Left ventricle myocardium superior (tissue), 1 donor: Measurements from ENCODE around the gene TSBP1. TPM values are rescaled to one million over a fixed set of nuclear protein-coding genes. Genes with fewer than 3 reads are reported as not detected.
"Not testable (repeated sequence)": the region's sequence is repeated elsewhere in the genome, so short reads cannot be mapped to it uniquely, and the experiment has no call there.

Source experiments
- ATAC-seq: fragments of 200-7000 bp; cut with Tn5 transposase; one replicate; pipeline ENCODE4 v1.9.1; 2020; ENCODE audit warnings: mild to moderate bottlenecking, moderate library complexity
- DNase-seq: peaks from one replicate; pipeline ENCODE4 v3.0.0-alpha.2; 2020
- intact Hi-C: fragments of 100-400 bp; cut with micrococcal nuclease; formaldehyde crosslinking; loops from one replicate; pipeline ENCODE4 v1.11.0; 2022
- total RNA-seq: library from RNA; stranded (reverse); fragmentation: NEBNext Ultra II Directional; extraction: Animal tissue kit (Norgen Biotek cat#: 25700); gene quantifications from one replicate; pipeline ENCODE4 v1.2.1, GENCODE V29; 2021
- donor health status: DM: no; HTN: yes; CAD: no; lungs with severe emphysema.

TSBP1 gene
- total RNA-seq, 1 donor from 2014 or later = not detected

DNA sequence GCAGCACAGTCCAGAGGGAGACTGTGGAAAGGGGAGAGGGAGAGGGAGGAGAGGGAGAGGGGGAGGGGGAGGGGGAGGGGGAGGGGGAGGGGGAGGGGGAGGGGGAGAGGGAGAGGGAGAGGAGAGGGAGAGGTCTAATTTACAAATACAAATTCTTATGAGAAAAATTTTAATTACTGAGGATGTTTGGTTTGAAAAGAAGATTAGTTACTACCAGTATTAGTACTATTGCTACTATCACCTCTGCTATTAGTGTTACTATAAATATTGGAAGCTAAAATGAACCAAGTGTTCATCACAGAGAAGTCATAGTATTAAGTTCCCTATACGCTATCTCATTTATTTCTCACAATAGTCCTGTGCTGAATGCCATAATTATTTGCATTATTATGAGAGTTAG, 14.3 kb upstream of the TSBP1 start:
- ATAC-seq (no peak), DNase-seq (no peak)
- intact Hi-C loops = no loop called here

DNA sequence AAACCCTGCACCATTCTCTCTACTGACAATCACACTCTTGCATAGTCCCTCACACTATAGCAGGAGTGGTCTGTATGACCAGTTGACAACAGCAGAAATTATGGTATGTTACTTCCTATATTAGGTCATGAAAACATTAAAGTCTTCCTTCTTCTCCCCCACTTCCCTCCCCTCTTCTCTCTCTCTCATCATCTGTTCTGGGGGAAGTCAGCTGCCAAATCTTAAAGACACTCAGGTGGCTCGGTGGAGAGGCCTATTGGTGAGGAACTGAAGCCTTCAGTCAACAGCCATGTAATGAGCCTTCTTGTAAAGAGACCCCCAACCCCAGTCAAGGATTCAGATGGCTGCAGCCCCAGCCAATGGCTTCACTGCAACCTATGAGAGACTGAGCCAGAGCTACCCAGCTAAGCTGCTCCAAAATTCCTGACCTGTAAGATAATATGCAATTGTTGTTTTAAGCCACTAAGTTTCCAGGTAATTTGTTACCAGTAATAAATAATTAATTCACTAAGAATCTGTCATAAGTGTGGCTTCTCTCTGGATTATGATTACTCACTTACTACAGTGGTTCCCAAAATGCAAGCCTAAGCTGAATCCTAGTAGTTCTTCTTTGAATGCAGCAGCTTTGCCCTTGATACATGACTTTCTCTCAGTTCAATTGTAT, 11.2 kb upstream of the TSBP1 start:
- intact Hi-C loops = no loop called here

DNA sequence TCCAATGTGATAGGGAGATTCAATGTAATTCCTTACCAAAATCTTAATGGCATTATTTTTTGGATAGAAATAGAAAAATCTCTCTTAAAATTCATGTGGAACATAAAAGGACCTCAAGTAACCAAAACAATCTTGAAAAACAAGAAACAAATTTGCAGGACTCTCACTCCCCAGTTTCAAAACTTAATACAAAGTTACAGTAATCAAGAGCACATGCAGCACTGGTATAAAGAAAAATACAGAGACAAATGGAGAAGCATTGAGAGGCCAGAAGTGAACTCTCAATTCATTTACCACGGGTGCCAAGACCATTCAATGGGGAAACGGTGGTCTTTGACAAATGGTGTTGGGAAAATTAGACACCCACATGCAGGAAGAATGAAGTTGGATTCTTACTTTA, 7.8 kb upstream of the TSBP1 start:
- intact Hi-C loops = no loop called here
- ATAC-seq (no peak), DNase-seq (no peak)

More for the DNA sequence above, 11.2 kb upstream of the TSBP1 start:
- no peak for ATAC-seq
- DNase-seq = no peak

DNA sequence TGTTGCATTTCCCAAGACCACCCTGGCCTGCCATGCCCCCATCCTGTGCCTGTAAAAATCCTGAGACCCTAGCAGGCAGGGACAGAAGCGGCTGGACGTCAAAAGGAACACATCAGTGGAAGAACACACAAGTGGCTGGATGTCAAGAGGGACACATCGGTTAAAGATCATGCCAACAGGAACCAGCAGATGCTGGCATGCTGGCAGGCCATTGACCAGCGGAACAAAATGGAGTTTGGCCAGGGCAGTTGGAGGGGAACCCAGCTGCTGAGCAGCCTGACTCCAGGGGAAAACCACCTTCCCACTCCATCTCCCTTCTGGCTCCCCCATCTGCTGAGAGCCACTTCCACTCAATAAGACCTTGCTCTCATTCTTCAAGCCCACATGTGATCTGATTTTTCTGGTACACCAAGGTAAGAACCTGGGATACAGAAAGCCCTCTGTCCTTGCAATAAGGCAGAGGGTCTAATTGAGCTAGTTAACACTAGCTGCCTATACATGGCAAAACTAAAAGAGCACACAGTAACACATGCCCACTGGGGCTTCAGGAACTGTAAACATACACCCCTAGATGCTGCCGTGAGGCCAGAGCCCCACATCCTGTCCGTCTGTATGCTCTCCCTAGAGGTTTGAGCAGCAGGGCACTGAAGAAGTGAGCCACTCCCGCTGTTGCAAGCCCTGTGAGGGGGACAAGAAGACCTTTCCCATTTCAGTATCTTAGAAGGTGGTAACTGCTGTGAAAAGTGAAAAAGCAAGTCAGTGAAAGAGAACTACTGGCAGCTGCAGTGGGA, 4.2 kb upstream of the TSBP1 start:
- DNase-seq = no peak
- no peak for ATAC-seq
- intact Hi-C loops = no loop called here

DNA sequence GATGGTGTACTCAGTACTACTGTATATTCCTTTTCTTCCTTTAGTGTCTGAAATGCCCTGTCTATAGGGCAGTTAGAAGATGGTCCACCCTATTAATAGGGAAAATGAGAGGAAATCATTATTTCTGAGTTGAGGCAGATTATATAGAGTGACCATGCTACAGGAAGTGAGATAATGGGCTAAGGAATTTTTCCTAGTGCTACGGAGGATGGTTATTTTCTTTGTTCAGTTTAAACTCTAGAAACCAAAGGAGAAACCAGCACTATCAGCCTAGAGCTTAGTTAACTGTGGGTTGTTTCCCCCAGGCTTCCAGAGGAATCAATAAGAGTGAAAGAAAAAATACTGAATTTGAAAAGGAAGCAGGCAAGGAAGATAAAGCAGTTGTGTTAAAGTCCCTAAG, 474 bp downstream of the TSBP1 start:
- no peak for ATAC-seq
- intact Hi-C loops = no loop called here
- no peak for DNase-seq

DNA sequence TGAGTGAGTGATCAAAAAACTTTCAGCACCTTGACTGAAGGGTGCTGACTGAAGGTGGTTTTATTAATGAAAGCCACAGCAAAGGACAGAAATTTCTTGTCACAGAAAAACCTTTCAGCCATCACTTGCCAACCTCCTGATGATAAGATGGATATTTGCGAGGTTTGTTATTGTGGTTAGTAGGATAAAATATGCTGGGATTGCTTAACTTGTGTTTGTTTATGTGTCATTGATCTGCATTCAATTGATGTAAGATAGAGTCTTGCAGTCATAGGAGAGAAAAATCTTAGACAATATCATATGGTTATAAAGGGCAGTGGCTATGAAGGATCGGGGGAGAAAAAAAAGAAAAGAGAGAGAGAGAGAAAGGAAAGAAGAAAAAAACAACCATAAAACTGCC, 1.2 kb downstream of the TSBP1 start:
- ATAC-seq = no peak
- DNase-seq = no peak
- intact Hi-C loops = no loop called here

DNA sequence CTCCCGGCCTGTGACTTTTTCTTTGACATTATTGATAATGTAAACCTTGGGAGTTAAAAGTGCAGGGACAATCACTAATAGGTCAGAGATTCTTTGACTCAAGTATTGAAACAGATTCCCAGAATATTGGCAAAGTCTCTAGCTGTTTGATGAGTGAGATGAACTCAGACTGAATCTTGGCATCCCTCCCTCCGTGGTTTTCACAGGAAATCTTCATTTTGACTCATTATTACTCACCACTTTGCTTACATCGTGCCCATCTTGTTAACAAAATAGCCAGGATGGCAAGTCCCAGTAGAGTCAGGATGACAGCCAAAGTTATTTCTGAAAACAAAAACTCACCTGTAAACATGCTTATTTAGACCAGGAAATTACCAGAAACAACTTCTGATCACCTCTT, 2.0 kb downstream of the TSBP1 start:
- intact Hi-C loops = no loop called here

DNA sequence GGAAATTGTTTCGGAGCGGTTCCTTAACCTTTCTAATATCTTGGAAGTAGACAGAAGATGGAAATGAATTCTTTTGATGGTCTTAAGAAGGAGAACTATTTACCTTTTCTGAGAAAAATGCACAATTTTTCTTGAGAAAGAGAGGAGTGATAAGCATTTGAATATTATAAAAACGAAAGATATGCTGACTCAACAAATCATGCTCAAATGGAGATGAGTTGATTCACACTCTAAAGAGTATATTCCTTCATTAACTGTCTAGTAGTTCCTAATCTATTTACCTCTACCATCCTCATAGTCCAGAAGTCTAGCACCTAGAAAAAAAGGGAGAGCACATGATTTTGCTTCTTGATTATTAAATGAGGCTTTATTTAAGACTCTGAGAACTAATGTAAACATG, 4.1 kb downstream of the TSBP1 start:
- intact Hi-C loops = no loop called here
- ATAC-seq (no peak), DNase-seq (no peak)

More for the DNA sequence above, 2.0 kb downstream of the TSBP1 start:
- DNase-seq = no peak
- ATAC-seq = no peak

DNA sequence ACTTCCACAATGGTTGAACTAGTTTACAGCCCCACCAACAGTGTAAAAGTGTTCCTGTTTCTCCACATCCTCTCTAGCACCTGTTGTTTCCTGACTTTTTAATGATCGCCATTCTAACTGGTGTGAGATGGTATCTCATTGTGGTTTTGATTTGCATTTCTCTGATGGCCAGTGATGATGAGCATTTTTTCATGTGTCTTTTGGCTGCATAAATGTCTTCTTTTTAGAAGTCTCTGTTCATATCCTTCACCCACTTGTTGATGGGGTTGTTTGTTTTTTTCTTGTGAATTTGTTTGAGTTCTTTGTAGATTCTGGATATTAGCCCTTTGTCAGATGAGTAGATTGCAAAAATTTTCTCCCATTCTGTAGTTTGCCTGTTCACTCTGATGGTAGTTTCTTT, 12.5 kb downstream of the TSBP1 start:
- DNase-seq, ATAC-seq, intact Hi-C loops: not testable (repeated sequence)

DNA sequence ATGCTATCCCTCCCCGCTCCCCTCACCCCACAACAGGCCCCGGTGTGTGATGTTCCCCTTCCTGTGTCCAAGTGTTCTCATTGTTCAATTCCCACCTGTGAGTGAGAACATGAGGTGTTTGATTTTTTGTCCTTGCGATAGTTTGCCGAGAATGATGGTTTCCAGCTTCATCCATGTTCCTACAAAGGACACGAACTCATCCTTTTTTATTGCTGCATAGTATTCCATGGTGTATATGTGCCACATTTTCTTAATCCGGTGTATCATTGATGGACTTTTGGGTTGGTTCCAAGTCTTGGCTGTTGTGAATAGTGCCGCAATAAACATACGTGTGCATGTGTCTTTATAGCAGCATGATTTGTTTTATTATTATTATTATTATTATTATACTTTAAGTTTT, 13.2 kb downstream of the TSBP1 start:
- ATAC-seq, DNase-seq, intact Hi-C loops: not testable (repeated sequence)

DNA sequence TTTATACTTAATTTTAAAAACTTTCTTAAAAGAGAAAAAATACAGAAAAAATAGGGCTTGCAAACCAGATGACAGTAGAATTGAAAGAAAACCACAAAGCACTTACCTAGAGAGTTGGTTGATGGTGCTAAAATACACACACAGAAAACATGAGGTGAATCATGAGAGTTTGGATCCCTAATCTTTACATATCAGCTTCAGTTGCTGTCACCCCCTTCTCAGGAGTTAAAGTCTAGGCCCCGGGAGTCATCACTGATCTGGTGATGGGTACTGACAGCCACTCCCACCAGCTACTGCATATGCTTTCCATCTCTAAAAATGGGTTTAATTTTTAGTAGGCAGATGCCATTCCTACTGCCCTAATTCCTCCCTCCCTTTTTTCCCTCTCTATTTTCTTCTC, 16.7 kb downstream of the TSBP1 start:
- no peak for DNase-seq
- ATAC-seq = no peak
- intact Hi-C loops = no loop called here

DNA sequence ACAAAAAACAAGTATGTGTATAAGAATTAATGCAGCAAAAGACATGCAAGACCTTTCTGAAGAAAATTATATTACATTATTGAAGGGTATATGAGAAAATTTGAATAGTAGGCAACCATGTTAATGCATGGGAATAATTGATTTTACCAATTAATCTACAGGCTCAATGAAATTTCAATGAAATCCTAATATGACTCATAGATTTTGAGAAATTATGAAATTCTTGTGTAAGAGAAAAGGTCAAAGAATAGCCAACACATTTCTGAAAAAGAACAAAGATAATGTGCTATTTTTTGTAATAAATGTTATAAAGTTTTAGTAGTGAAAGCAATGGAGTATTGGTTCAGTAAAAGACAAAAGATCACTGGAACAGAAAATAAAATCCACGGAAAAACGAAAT, 18.4 kb downstream of the TSBP1 start:
- intact Hi-C loops = no loop called here

DNA sequence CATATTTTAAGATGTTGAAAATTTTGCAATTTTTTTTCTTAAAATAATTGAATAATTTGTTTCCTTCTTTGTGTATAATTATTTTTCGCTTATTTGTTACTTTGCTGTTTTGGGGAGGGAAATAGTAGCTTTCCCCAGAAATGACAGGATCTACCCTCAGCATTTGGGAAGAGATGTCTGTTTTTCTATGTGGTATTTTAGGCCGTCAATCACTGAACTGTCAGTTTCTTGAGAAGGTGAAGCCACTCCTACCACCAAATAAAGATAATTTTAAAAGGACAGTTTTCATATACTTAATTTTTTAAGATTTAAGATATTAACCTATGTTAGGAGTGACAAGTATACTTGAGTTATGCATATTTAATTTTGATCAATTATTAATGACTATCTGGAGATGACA, 31.5 kb downstream of the TSBP1 start:
- DNase-seq (no peak), ATAC-seq (no peak)
- intact Hi-C loops = no loop called here

More for the DNA sequence above, 18.4 kb downstream of the TSBP1 start:
- no peak for ATAC-seq
- DNase-seq = no peak

DNA sequence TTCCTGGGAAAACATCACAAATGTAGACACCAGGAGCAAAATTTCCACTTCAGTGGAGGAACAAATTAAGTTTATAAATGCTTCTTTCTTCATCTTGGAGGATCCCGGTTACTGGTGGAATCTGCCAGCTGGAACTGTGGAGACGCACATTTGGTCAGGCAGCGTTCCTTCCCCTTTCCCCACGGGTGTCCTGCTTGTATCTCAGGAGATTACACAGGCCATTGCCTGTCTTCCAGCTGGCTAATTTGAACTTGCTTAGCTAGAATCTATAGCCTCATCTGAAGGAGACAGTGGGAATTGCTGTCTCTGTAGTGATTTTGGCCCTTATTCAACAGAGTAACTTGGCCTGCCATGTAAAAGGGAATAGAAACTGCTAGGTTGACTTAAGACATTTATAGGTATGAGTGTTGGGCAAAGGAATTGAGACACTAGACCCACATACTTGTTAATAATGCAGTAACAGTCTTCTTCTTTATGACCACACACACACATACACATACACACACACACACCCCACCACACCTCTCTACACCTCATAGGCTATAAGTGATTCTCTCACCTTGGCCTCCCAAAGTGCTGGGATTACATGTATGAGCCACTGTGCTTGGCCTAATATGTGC, 34.4 kb downstream of the TSBP1 start:
- intact Hi-C loops = no loop called here
- ATAC-seq (peak; percentile 52), DNase-seq (no peak)

DNA sequence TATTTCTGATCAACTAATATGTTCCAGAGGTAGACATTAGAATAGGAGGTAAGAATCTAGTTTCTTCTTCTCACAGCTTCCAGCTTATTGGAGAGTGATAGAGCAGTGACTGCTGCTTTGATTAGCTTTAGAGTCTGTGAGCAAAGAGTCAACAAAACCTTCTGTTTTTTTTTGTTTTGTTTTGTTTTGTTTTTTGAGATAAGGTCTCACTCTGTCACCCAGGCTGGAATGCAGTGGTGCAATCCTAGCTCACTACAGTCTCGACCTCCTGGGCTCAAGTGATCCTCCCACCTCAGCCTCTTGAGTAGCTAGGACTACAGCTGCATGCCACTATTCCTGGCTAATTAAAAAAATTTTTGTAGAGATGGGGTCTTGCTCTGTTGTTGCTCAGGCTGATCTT, 39.3 kb downstream of the TSBP1 start:
- intact Hi-C loops = no loop called here
- ATAC-seq = no peak
- DNase-seq = no peak

DNA sequence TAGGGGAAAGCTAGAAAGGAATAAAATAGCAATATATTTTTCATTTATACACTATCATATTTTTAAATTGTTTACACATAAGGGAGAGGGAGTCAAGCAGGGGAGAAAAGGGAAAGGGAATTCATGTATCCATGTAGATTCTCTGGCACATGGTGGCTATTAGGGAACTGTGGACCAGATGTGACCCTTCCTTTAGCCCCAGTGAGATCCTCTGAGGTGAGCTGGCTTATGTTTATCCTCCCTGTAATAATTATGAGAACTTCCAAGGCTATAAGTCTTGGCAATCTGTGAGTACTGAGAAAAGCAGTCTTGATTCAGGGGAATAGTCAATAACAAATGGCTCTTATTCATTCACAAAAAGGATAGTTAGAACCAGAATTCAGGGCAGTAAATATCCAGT, 42.6 kb downstream of the TSBP1 start:
- intact Hi-C loops = no loop called here
- ATAC-seq (no peak), DNase-seq (no peak)

DNA sequence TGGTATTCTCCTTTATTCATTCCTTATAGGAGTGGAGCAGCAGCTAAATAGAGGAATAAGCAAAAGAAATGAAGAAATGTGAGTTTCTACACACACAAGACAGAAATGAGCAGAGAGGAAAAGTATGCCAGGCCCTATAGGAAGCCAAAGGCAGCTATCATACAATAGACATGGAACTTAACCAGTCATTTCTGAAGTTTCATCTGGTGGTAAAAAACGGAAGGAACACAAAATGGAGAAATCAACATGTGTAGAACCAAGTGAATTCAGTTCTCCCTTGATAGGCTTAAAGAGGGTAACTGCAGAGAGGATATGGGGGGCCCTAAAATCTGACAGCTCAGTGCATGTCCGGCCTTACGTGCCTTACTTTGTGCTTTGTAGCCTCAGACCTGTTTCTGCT, 44.6 kb downstream of the TSBP1 start:
- no peak for DNase-seq
- ATAC-seq = no peak
- intact Hi-C loops = no loop called here

DNA sequence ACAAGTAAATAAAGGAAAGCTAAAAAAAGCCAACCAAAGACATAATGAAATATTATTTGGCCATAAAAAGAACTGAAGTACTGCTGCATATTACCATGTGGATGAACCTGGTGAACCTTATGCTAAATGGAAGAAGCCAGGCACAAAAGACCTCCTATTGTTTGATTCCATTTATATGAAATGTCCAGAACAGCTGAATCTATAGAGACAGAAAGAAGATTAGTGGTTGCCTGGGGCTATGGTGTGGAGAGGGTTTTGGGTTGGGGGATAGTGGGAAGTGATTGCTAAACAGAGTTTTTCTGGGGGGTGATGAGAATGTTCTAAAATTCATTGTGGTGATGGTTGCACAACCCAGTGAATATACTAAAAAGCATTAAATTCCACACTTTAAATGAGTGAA, 53.2 kb downstream of the TSBP1 start:
- intact Hi-C loops = no loop called here
- no peak for ATAC-seq
- DNase-seq = no peak

DNA sequence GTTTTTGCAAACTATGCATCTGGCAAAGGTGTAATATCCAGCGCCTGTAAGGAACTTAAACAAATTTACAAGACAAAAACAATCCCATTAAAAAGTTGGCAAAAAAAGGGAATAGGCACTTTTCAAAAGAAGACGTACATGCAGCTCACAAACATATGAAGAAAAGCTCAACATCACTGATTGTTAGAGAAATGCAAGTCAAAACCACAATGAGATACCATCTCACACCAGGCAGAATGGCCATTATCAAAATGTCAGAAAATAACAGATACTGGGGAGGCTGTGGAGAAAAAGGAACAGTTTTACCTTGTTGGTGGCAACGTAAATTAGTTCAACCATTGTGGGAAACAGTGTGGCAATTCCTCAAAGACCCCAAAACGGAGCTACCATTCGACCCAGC, 54.2 kb downstream of the TSBP1 start:
- no peak for ATAC-seq
- intact Hi-C loops = no loop called here

DNA sequence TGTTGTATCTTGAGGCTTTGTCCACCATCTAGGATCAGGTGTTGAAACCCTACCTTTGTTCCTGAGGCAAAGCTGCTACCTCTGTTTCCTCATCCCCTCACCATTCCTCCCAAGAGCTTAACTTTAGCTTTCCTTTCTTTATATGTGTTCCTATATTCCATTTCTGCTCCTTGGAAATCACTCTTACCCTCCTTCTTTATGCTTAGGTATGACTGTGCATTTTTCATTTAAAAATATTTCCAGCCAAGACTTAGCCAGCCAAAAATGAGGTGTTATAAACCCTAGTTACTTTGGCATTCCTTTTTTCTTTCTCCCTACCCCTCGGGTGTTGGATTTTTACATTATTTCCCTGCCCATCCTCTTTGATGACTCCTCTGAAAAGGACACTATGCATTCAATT, 57.7 kb downstream of the TSBP1 start:
- DNase-seq (no peak), ATAC-seq (no peak)
- intact Hi-C loops = no loop called here

More for the DNA sequence above, 54.2 kb downstream of the TSBP1 start:
- no peak for DNase-seq
